Stimulated activated CD8-positive, alpha-beta memory T cell treated with anti-CD3 and anti-CD28 coated beads, Interleukin-4, amount 100 ng/mL, for 48 hours (primary cell): ENCODE results near the gene SHH.
A peak's percentile ranks its signal among the peaks of the same experiment; 100 is the strongest.

ENCODE experiments used
- DNase-seq: peaks from one replicate; pipeline ENCODE4 v3.0.0-alpha.2; 2020

SHH gene

DNA sequence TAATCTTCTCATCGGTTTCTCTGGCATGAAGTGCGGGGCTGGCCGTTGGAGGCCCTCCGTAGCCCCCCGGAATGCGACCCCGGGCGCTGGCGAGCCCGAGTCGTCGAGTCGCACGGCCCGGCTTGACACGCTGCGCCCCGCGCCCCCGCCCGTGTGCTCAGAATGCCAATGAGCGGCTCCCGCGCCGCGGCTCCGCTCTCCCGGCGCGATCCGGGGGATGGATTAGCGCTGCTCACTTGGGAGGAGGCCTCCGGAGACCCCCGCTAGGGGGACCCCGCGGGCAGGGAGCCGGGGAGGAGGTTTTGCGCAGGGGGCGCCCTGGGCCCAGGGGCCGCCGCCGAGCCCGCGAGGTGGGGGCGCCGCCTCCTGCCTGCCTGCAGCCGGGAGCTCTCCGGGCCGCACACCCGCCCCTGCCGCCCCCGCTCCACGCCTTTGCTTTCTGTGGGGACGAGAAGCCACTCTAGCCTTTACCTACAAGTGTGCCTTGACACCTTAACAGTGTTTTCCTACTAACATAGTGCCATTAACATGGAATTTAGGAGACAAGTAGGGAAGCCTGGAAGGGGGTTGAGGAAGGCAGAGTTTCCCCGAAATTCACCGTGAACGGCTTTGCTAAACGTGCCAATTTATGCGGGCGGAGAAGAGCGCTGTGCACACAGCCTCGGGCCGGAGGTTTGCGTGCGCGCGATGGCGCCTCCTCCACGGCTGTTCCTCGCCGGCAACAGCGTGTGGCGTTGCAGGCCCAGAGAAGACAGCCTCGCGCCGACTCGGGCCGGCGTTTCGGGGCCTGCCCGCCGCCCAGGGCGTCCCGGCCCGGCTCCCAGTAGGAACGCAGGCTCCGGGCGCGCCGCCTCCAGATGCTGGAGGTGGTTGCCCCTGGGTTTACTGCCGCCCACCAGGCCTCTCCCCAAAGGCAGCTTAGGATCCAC is 7.1 kb downstream of the SHH start:
- DNase-seq, result peak; percentile 83

DNA sequence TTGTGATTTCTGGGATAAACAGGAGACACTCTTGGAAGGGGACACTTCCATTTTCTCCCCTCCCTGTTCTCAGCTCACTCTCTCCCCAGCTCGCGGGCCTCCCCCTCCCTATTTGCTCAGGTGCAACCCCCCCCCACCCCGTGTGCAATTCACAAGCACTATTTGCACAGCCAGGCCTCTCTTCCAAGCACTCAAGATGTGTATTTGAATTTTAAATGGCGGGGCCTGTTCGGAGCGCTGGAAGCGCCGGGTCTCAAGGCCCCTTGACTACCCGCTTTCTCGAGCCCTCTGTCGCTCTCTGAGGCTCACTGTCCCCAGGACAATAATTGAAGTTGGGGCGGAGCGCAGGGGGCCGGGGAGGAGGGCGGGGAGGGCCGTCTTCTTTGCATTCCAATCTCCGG is 7.8 kb downstream of the SHH start:
- DNase-seq, result no peak

DNA sequence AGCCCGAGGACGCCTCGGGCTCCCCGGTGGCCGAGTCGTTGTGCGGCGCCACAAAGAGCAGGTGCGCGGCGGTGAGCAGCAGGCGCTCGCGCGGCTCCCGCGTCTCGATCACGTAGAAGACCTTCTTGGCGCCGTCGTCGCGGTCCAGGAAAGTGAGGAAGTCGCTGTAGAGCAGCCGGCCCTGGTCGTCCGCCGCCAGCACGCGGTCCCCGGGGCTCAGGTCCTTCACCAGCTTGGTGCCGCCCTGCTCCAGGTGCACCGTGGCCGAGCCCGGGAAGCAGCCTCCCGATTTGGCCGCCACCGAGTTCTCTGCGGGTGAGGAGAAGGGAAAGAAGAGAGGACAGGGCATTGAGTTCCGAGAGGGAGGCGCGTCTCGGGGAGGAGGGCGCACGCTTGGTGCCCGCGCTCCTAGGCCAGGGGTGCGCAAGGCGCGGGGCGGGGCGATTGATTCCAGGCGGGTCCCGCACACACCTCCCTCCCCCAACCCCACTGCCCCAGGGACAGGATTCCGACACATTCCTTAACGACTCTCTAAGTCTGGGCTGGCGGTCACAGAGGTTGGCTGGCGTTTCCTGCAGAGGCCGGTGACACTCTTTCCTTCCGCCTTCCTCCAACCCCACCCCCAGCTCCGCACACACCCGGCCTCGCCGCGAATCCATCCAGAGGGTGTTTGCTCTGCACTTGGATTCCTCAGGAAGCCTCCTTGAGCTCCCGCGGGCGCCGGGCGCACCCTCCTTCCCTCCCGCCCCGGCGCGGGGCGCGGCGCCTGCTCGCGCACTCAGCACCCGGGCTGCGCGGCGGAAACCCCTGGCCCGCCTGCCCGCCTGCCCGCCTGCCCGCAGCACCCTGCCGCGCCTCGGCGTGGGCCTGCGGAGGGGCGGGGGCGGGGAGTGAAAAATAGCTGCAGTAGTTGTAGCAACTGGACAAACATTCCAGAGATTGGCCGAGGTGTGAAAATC is 8.6 kb downstream of the SHH start:
- DNase-seq, result peak; percentile 39

DNA sequence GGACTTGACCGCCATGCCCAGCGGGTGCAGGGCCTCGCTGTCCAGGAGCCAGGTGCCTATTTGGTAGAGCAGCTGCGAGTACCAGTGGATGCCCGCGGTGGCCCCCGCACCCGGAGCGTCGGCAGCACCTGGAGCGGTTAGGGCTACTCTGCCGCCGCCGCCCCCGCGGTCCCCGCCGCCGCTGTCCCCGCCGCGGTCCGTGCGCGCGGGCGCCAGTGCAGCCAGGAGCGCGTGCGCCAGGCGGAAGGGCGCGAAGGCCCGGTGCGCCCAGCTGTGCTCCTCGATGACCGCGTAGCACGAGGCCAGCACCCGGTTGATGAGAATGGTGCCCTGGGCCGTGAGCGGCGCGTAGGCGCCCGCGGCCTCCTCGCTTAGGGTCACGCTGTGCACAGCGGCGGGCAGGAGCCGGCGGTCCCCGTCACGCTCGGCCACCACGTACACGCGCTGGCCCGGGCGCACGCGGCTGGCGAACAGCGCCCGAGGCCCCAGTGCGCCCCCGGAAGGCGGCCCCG is 9.3 kb downstream of the SHH start:
- DNase-seq, result no peak

DNA sequence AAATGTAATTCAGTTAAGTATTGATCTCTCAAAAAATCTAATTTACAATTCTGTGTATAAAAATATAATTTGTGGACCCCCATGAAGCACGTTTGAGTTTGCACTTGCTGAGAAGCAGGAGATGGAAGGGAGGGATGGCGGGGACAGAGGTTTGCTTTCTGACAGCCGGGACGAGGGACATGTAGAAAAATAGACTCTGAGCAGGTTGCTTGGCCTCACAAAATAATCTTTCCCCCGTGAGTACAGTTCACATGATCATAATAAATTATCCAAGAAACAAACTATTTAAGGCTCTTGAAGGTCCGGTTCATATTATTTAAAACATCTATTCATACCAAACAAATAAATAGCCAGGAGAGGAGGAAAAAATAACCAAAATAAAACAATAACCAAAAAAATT is 10.0 kb downstream of the SHH start:
- no peak for DNase-seq

DNA sequence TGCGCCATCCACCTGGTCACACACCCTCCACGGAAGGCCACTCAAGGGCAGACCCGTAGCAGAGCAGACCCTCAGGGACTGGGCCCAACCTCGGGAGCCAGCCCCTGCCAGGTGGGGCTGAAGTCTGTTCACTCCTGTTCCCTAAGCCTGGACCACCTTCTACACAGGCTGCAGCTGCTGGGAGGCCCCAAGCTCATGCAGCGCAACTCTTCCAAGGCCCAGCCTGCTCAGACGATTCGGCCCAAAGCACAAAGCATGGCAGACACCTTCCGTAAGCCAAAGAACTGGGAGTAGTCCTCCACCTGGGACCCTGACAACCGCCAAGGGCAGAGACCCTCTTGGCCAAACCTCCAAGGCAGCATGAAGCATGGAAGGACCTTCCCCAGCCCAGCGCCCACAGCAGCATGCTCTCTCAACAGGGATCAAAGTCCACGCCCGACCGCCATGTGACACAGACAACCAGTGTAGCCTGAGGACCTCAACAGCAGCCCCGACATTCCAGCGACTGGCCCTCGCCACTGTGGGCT is 11.5 kb downstream of the SHH start:
- DNase-seq, result no peak

DNA sequence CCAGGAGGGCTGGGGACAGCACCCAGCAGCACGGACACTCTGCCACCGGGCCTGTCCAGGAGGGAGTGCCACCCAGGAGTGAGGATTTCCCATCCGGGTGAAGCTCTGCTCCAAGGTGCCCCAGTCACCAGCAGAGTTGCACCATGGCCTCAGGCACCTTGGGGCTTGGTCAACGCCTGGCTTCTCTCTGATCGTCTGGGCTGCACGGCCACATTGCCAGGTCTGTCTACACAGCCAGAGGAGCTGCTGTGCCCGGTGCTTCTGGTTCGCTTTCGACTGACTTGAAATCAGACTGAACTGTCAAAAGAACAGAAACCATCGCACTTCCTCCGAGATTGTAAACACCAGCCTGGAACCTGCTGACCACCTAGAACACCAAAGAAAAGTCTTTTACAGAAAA is 12.0 kb downstream of the SHH start:
- DNase-seq, result no peak

DNA sequence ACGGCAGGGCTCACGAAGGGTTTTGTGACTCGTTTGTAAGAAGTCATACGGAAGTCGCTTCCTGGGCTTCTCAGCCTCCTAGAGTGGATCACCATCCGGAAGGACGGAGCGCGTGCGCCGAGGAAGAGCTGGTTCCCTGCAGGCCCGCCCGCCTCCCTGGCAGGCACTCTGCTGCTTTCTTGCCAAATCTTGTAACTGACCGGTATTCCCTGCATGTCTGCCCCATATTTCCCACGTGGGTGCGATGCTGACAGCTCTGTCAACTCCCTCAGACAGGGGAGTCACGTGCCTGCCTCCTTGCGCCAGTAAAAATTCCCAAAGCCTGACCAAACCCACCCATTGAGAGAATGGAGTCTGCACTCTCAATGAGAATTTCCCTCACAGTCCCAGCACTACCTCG is 12.7 kb downstream of the SHH start:
- DNase-seq, result no peak

DNA sequence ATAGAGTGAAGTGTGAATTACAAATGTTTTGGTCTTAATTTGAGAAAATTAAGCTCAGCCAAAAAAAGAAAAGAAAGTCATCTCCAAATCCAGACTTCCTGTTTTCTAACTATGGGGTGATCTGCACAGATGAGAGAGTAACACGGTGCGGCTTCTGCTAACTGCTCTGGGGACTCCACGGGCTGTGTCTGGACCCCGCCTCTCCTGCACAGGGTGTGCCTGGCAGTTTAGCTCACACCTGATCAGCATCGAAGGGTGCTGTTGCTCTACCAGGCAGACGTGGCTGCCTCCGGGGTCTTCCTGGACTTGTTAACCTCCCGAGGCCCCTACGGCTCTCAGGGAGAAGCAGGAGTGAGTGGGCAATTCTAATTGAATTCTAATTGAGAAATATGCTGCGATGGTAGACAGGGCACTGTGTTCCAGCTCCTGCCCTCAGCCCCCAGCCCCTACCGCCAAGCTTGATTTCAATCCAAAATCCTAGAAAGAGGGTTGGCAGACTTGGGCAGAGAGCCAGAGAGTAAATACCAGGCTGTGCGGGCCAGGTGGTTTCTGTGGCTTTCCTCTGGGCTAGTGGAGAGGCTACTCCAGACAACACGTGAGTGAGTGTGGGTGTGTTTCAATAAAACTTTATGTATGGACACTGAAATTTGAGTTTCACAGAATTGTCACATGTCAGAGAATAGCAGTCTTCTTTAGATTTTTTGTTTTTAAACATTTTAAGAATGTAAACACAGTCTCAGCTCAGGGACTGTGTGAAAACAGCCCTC is 13.4 kb downstream of the SHH start:
- DNase-seq, result no peak

DNA sequence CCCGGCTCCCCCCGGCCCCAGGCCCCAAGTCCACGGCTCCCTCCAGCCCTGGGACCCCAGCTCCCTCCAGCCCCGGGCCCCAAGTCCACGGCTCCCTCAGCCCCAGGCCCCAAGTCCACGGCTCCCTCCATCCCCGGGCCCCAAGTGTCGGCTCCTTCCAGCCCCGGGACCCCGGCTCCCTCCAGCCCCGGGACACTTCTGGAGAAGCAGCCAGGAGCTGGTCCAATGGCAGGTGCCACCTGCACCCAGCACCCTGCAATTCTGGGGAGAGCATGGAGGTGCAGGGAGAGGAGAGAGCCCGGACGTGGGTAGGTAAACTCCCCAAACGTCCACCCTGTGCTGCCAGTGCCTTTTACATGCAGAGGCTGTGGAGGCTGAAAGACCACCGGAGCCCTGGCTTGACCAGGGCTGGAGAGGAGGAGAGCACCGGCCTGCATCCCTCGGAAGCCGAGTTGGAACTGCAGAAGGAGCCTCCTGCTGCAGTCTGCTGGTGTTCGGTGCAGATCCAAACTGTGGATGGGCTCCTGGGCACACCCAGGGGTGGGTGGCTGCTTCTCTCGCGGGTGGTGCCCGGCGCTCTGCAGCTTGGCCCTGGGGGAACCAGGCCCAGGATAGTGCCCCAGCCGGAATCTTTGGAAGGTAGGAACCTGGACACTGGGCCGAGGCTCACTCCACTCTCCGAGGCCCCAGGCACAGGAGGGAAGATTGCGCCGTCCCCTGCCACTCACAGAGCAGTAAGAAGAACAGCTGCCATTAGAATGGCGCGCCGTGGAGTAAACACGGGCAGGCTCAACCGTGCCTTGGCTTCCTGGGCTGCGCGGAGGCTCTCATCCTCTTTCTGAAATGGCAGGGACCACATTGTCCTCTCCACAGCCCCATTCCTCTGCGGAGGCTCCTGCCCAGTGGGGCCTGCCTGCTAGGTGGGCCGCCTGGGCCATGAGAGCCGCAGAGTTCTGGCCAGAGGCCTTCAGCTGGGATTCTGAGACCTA is 14.7 kb downstream of the SHH start:
- no peak for DNase-seq

DNA sequence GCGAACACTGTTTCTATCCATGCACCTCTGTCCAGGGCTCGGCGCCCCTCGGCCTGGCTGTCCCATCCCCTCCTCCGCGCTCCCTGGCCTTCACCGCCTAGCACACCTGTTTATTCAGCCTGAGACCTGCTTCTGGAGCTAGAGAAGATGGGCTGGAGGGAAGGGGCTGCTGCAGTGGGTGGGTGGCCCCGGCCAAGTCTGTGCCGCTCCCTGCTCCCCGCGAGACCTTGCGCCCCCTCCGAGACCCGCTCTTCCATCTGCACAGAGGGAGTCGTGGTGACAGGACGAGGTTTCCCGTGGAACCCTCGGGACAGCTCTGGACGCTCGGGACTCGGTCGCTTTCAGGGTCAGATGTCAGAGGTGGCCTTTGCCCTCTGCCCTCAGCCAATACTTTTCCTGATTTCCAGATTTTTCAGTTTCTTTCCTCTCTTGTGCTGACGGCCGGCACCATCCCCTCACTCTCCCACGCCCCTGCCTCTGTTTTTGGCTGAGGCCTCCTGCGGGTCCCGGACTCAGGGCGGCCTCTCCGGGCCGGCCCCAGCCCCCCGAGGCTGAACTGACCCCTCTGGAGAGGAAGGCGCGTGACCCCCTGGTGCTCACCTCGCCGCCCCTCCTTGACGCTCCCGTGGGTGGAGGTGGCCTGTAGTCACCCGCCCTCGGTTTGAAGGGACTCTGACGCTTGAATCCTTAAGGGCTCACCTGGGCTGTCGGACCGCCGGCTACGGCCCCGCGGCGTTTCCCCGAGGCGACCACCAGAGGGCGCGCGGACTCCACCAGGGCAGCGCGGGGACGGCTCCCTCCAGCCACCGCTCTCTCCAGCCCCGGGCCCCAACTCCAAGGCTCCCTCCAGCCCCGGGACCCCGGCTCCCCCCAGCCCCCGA is 15.6 kb downstream of the SHH start:
- DNase-seq, result peak; percentile 86

DNA sequence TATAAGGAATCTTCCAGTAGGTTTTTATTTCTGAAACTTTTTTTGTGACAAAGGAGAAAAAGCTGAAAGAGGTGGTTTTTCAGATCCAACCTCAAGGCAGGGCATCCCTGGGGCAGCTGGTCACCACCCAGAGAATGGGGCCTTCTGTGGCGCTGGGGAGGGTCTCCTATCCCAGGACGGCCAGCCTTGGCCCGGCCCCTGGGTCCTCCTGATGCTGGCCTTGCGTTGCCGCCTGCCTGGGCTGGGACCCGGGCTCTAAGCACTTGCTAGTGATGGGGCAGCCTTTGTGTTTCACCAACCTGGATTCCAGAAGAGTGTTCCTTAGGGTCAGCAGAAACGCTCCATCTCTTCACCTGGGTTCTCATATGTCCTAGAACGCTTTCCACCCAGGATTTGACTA is 16.3 kb downstream of the SHH start:
- DNase-seq, result no peak

DNA sequence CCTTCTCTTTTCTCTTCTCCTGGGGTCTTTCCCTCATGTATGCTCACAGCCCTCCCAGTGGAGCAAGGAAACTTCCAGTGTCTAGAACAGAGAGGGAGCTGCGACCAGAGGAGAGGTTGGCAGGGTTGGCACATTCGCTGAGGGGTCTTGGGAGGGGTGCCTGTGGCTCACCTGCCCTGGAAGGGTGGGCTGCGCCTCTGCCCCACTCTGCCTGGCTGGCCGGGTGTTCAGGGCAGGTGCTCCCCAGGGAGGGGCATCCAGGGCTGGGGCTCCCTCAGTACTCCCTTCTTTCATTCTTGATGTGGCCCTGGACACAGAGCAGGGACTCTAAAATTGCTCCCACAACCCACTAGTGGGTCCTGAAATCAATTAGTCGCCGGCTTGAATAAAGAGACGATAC is 16.9 kb downstream of the SHH start:
- DNase-seq, result no peak

DNA sequence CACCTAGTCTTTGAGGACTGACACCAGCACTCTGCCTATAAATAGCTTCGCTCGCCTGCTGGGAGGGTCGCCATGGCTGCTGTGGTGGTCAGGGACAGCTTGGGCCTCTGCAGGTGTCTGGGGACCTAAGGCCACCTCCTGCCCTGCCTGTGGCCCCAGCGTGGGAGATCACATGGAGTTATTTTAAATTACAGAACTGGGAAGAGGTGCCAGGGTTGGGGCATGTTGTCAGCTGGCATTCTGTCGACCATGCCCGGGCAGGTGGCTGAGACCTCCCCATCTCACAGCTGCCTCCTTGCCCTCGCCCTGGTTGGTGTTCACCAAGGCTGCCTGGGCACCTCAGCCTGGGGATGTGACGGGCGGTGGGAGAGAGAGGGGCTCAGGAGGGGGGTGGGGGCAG is 18.1 kb downstream of the SHH start:
- DNase-seq, result no peak

DNA sequence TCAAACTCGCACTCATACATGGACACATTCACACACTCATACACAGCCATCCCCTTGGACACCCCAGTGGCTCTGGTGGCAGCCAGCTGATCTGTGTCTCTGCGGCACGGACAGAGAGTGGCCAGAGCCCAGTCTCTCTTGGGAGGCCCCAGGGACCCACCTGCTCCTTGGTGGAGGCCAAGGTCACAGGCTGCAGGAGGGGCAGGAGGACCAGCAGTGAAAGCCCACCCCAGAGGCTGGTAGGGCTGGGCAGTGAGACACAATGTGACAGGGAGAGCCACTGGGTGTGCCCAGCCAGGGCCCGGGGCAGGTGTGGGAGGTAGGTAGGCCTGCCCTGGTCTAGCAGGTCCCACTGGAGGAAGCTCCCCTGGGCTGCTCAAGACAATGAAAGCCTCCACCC is 18.5 kb downstream of the SHH start:
- DNase-seq, result no peak

DNA sequence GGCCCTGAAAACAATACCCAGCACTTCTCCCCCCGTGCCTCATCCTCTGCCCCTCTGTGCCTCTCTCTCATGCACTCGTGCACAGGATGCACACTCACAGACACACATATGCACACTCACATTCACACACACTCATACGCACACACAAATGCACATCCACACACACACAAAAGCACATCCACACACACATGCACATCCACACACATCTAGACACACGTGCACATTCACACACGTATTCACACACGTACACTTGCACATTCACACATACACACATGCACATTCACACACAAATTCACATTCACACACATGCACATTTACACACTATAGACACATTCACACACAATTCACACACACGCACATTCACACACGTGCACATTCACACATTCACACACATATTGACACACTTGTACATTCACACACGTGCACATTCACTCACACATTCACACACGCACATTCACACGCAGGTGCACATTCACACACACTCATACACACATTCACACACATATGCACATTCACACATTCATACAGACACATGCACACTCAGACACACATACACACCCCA is 19.2 kb downstream of the SHH start:
- DNase-seq, result no peak

DNA sequence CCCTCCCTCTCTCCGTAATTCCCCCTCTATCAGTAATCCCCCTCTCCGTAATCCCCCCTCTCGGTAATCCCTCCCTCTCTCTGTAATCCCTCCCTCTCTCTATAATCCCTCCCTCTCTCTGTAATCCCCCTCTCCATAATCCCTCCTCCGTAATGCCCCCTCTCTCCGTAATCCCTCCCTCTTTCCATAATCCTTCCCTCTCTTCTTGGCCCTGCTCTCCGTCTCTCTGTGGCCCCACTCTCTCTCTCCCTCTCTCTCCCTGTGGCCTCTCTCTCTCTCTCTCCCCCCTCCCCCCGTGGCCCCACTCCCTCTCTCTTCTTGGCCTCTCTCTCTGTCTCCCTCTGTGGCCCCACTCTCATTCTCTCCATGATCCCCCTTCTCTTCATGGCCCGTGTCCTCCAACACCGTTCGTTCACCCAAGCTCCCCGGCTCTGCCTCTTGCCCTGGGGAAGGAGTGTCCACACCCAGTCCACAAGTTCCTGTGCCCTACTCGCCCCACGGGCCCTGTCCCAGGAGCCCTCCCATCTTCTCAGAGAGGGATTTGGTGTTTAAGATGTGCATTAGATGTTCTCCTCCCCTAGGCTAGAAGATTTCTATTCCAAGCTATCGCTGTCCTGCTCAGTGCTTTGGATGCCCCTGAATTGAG is 19.8 kb downstream of the SHH start:
- no peak for DNase-seq

DNA sequence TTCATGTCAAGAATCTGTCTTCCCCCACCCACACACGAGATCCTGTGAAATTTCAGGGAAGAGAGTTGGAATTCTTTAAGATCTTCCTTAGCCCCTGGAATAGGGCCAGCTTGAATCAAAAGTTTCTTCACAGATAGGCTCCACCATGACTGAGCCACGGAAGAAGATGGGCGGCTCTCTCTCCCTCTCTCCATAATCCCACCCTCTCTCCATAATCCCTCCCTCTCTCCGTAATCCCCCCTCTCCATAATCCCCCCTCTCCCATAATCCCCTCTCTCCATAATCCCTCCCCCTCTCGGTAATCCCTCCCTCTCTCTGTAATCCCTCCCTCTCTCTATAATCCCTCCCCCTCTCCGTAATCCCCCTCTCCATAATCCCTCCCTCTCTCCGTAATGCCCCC is 20.4 kb downstream of the SHH start:
- DNase-seq, result no peak

DNA sequence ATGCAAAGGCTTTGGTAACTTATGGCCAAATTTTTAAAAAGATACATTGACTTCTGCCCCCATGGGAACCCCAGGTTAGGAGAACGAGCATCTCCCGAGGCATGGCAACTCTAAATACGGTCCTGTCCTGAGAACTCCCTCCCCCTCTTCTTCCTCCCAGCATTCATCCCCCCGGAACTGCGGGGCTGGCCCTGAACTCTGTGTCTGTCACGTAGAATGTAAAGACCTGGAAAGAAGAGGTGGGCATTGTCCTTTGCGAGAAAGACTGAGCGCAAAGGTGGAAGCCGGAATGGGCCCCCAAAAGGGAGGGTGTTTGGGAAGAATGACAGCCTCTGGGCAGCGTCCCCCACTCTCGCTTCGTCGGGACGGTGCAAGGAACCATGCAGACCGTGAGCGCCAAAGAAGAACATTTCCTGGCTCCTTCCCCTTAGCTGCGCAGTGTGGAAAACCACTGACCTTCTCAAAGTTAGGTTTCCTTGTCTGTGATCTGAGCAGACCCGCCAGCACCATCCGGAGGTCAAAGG is 21.0 kb downstream of the SHH start:
- DNase-seq, result no peak
